Smooth muscle cell of the pulmonary artery (primary cell): Measurements from ENCODE around the gene SLIRP. TPM values are rescaled to one million over a fixed set of nuclear protein-coding genes. Genes with fewer than 3 reads are reported as not detected.

ENCODE experiments used
- total RNA-seq: library from RNA; depleted of rRNA; stranded (reverse); fragments of >200 nt; gene quantifications from 2 replicates; pipeline ENCODE4 v1.2.3, GENCODE V29; 2014

Gene SLIRP
- total RNA-seq = 94.4 and 96.2 TPM in 2 replicates

GRCh38 chr14:77707724-77708408 is at the start of gene SLIRP, which contains the start of gene ALKBH1:
Gene SLIRP, plus strand, starts transcription at chr14:77708103. Its CDS starts 9 bp downstream, at chr14:77708112.
Gene ALKBH1, minus strand, starts transcription at chr14:77708023. Its CDS starts 19 bp downstream, at chr14:77708004.

GRCh38 chr14:77760381-77761204 is 52.7 kb downstream of the SLIRP start, which contains the start of gene SNW1:
Gene SNW1, minus strand, starts transcription at chr14:77761156. Its CDS starts 29 bp downstream, at chr14:77761127.

Other genes with a start within 250 kb of the SLIRP start
- gene ISM2, start 209.3 kb upstream of the SLIRP start, total RNA-seq = 0.52 and 3.2 TPM in 2 replicates
- 32.5 and 33.6 TPM in 2 replicates for gene SPTLC2, start 91.5 kb upstream of the SLIRP start, total RNA-seq
- 8.0 and 8.5 TPM in 2 replicates for gene ALKBH1, start 80 bp upstream of the SLIRP start, total RNA-seq
- 31.3 and 41.9 TPM in 2 replicates for gene SNW1, start 53.1 kb downstream of the SLIRP start, total RNA-seq
- 4.5 and 6.2 TPM in 2 replicates for gene ADCK1, start 92.0 kb downstream of the SLIRP start, total RNA-seq